HEK293 (cell line): ENCODE data around the gene KRT7.
A peak's percentile ranks its signal among the peaks of the same experiment; 100 is the strongest.

Source experiments
- CTCF ChIP-seq: fragments of 450-650 bp; formaldehyde crosslinking; IDR thresholded peaks from 2 replicates; pipeline ENCODE4 v1.5.1; 2016; ENCODE audit warnings: missing biosample characterization, missing genetic modification characterization
- MYNN ChIP-seq: fragments of 450-650 bp; formaldehyde crosslinking; IDR thresholded peaks from 2 replicates; pipeline ENCODE4 v1.5.1; 2016; ENCODE audit warnings: missing biosample characterization, missing genetic modification characterization, borderline replicate concordance
- PATZ1 ChIP-seq: fragments of 450-650 bp; formaldehyde crosslinking; IDR thresholded peaks from 2 replicates; pipeline ENCODE4 v1.5.1; 2016; ENCODE audit warnings: missing biosample characterization, missing genetic modification characterization
- REST ChIP-seq: fragments of 450-650 bp; formaldehyde crosslinking; IDR thresholded peaks from 2 replicates; pipeline ENCODE4 v1.5.1; 2016; ENCODE audit warnings: missing biosample characterization, missing genetic modification characterization
- SALL2 ChIP-seq: fragments of 450-650 bp; formaldehyde crosslinking; IDR thresholded peaks from 2 replicates; pipeline ENCODE4 v1.5.0; 2017; ENCODE audit warnings: missing biosample characterization, mild to moderate bottlenecking, missing genetic modification characterization, borderline replicate concordance
- ZBTB8A ChIP-seq: fragments of 450-650 bp; formaldehyde crosslinking; IDR thresholded peaks from 2 replicates; pipeline ENCODE4 v1.5.1; 2016; ENCODE audit warnings: missing biosample characterization, missing genetic modification characterization
- ZNF138 ChIP-seq: fragments of 450-650 bp; formaldehyde crosslinking; IDR thresholded peaks from 2 replicates; pipeline ENCODE4 v1.5.1; 2016; ENCODE audit warnings: missing biosample characterization, missing genetic modification characterization, borderline replicate concordance
- ZNF24 ChIP-seq: fragments of 450-650 bp; formaldehyde crosslinking; IDR thresholded peaks from 2 replicates; pipeline ENCODE4 v1.5.1; 2016; ENCODE audit warnings: missing biosample characterization, missing genetic modification characterization
- ZNF302 ChIP-seq: fragments of 450-650 bp; formaldehyde crosslinking; IDR thresholded peaks from 2 replicates; pipeline ENCODE4 v1.5.1; 2016; ENCODE audit warnings: missing biosample characterization, missing genetic modification characterization, low read depth
- ZNF366 ChIP-seq: fragments of 450-650 bp; formaldehyde crosslinking; conservative IDR thresholded peaks from 2 replicates; pipeline ENCODE4 v1.5.1; 2016; ENCODE audit warnings: missing biosample characterization, missing genetic modification characterization
- ZNF449 ChIP-seq: fragments of 450-650 bp; formaldehyde crosslinking; IDR thresholded peaks from 2 replicates; pipeline ENCODE4 v1.5.1; 2017; ENCODE audit warnings: missing biosample characterization, mild to moderate bottlenecking, missing genetic modification characterization, moderate library complexity
- ZNF518A ChIP-seq: fragments of 450-650 bp; formaldehyde crosslinking; conservative IDR thresholded peaks from 2 replicates; pipeline ENCODE4 v1.5.1; 2016; ENCODE audit warnings: low read depth, missing biosample characterization, missing genetic modification characterization

- TF ChIP-seq CTCF: no peak
- peak; percentile 40 for TF ChIP-seq ZNF366 (tag by site-specific recombination)
- no peak for TF ChIP-seq REST (tag by site-specific recombination)
- no peak for TF ChIP-seq ZNF138
- TF ChIP-seq ZNF302 (tag by site-specific recombination): no peak
- TF ChIP-seq ZNF518A: no peak
- TF ChIP-seq SALL2 (tag by site-specific recombination): no peak
- no peak for TF ChIP-seq ZNF24 (tag by site-specific recombination)
- no peak for TF ChIP-seq ZNF449 (tag by site-specific recombination)
- no peak for TF ChIP-seq ZBTB8A
- TF ChIP-seq MYNN (tag by site-specific recombination): no peak
- TF ChIP-seq PATZ1 (tag by site-specific recombination): no peak
These were observed 20.1 kb upstream of the KRT7 start for GRCh38 chr12:52212701-52213563.
